Measurements from ENCODE around the gene SRRM5. TPM values are rescaled to one million over a fixed set of nuclear protein-coding genes. Genes with fewer than 3 reads are reported as not detected.
A peak's percentile ranks its signal among the peaks of the same experiment; 100 is the strongest.

The SRRM5 gene
- total RNA-seq, 1 experiment from 2014 or later, result not detected

DNA sequence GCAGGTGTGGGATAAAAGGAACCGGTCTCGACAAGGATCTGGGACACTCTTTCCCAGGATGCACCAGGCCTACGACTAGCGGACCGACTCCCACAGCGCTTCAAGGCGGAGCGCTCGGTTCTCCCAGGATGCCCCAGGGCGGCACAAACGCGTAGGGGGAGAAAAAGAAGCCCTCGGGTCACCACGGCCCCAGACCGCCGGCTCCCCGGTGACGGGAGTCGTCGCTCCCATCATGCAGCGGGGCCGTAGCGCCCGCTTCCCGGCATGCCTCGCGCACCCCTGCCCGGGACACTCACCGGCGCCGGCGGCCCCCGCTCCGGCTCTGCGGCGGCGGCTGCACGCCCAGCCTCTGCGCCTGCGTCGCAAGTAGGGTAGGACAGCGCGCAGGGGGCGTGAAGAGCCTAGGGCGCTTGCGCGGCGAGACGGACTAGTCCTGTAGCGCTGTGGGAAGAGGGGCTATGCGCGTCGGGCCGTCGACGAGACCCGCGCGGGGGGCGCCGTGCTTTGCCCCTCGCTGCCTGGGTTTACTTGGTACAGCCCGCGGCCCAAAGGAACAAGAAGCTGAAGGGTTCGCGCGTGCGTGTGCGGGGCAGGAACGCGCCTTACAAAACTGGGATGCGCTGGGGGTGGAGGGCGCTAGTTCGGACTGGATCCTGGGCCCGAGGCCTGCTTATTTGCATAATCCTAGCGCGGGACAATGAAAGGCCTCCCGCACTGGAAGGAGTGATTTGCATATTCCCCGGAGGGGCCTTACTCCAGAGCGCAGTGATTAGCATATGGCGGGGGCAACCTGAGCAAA, 7.6 kb downstream of the SRRM5 start, which contains the start of gene ZNF428:
TSS of gene ZNF428 (minus strand) at position 368 of the 799 bp plus-strand sequence. CDS start 5,325 bp downstream, outside the sequence.
- Histone ChIP-seq H2AFZ (ENCODE audit: low read depth, low read length, poor library complexity, severe bottlenecking) (peak within 1 kb of the TSS; percentile 66), H3K79me2 (ENCODE audit: insufficient read depth, low read length) (peaks cover 27% of the 10 kb centered on the region), H3K9me3 (ENCODE audit: control insufficient read depth in 1 of 2, insufficient read depth in 1 of 2, low read depth in 1 of 2, low read length in 2 of 2) (no peaks in the 10 kb centered on the region), H3K36me3 (ENCODE audit: control insufficient read depth in 1 of 2, insufficient read depth in 2 of 2, low read length in 2 of 2) (no peaks in the 10 kb centered on the region), H3K4me3 (replicated peaks in 1 of 2; ENCODE audit: low read depth in 1 of 2, low read length in 2 of 2) (peak within 1 kb of the TSS; percentile 77 to 84), H3K27ac (ENCODE audit: low read depth, low read length) (peak within 1 kb of the TSS; percentile 91), H3K9ac (ENCODE audit: low read length) (peak within 1 kb of the TSS; percentile 72), H4K20me1 (ENCODE audit: insufficient read depth) (no peaks in the 10 kb centered on the region), H3K9me2 (ENCODE audit: insufficient read depth) (no peaks in the 10 kb centered on the region), H3K4me2 (ENCODE audit: low read length) (peak within 1 kb of the TSS; percentile 99), H3K27me3 (ENCODE audit: insufficient read depth, low read length) (no peaks in the 10 kb centered on the region), H3K4me1 (ENCODE audit: control insufficient read depth in 1 of 2, insufficient read depth in 2 of 2, low read length in 2 of 2) (peaks cover 14 to 31% of the 10 kb centered on the region in 2 experiments)
- DNase-seq (ENCODE audit: low read depth, low spot score), result peak; percentile 61
- CTCF ChIA-PET, result no interaction called here
- intact Hi-C loops (cut with micrococcal nuclease), result loop anchor here (1.0 kb wide), 1 partner anchor 23 kb away; the partner anchor contains the start of genes IRGQ and ZNF576
- POLR2A ChIA-PET, result no interaction called here
- BruUV-seq (replicated peaks), result no TSS peak
- TF ChIP-seq, protein P1, sequence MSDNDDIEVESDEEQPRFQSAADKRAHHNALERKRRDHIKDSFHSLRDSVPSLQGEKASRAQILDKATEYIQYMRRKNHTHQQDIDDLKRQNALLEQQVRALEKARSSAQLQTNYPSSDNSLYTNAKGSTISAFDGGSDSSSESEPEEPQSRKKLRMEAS (IDR thresholded peaks at IDR 0.05), result peak; percentile 49; the same call in 1 of the 2 replicates
- TF ChIP-seq SRF (IDR thresholded peaks at IDR 0.05; ENCODE audit: low read depth) (no peak), POLR2A (IDR thresholded peaks at IDR 0.05; ENCODE audit: borderline replicate concordance, extremely low read depth, insufficient read depth, insufficient read length) (peak; percentile 72), TCF7L2 (IDR thresholded peaks at IDR 0.05; ENCODE audit: borderline replicate concordance, extremely low read depth, insufficient read depth, insufficient read length) (peak; percentile 90), SIN3A (IDR thresholded peaks at IDR 0.05; ENCODE audit: low read depth) (peak; percentile 77), ZFX (IDR thresholded peaks at IDR 0.05) (peak; percentile 70; the same call in 1 of the 2 replicates), EGR1 (IDR thresholded peaks at IDR 0.05; ENCODE audit: low read depth) (no peak), POLR2AphosphoS5 (IDR thresholded peaks at IDR 0.05; ENCODE audit: low read depth, low read length) (peak; percentile 73; the same call in 1 of the 2 replicates)
- peak; percentile 88 for ATAC-seq
- RAD21 ChIA-PET (ENCODE audit: low non-redundant PET in 1 of 2, low total read pairs in 2 of 2, uncharacterized antibody in 2 of 2, unreplicated experiment in 2 of 2), result no interaction called here

All from HCT116 (cell line).